Measurements from ENCODE around the gene PRDM16.
A peak's percentile ranks its signal among the peaks of the same experiment; 100 is the strongest.

PRDM16 gene

DNA sequence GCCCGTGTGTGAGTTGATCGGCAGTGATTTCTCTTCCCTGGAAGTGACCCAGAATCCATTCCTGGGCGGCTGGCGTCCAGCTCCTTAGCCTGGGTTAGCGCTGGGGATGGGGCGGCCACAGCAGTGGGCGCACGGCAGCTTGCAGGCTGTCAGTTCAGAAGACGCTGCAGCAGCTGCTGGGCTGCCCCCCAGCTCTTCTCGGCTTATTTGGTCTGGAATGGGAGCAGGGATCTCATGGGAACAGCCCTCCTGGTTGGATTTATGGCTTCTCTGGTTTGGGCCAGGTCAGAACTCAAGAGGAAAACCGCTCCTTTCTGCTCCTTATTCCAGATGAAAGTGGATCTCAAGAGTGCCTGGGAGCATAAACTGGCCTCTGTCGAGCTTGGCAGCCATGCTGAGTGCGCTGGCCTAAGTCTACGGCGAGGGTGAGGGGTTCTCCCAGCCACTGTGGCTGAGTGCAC, 148.2 kb downstream of the PRDM16 start:
- DNase-seq, result no peak

DNA sequence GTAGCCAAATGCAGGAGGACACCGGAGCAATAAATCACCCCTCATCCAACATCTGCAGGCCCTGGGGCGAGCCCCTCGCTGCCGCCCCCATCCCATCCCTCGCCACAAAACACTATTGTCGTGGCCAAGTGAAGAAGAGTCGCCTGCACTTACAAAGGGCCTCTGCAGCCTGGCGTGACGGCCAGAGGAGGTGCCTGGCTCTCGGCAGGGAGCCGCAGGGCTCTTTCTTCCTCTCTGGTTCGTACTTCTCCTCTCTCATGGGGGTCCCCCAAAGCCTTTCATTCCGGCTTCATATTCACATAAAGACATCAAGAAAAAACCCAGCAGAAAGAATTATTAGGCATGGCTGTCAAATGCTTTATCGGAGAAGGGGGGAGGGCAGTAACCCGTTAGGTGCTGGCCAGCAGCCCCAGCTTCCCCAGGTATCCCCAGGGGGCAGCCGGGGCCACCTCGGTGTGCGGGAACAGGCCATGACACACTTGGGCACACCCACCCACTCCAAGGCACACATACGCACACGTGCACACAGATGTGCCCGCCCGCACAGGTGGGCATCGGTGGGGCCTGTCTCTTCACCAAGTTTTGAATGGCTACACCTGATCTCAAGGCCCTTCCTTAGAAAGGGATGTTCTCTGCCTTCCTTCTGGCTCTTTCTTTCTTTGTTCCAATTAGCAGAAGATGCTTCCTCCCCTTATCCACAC, 149.1 kb downstream of the PRDM16 start:
- DNase-seq, result no peak

DNA sequence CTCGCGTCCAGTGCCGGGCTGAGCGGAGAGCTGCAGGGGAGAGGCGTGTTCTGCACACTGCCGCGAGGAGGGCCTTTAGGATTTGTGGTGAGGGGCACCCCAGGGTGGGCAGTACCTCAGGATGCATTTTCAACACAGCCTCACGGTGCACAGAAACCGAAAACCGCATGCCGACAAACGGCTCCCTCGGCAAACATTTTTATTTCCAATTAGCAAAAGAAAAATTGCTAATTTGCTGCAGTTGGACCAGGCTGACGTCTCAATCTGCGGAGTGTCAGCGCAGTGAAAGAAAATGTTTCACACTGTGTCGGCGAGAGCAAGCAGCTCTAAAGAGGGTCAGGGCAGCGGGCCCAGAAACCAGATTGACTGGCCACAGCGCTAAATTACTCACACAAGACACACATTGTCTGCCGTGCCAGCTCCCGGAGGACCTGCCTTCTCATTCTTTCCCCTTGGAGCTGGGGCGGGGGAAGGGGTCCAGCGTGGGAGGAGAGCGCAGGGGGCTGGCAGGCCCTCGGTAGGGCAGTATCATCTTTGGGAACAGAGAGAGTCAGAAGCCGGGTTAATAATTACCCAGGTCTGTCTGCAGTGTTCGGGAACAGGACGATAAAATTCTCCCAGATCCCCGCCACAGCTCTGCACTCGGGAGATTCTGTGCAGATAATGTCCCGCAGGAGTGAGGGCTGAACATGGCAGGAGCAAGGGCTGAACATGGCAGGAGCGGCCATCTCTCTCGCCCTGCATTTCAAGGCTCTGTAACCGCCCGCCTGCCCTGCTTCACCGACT, 150.2 kb downstream of the PRDM16 start:
- no peak for DNase-seq

DNA sequence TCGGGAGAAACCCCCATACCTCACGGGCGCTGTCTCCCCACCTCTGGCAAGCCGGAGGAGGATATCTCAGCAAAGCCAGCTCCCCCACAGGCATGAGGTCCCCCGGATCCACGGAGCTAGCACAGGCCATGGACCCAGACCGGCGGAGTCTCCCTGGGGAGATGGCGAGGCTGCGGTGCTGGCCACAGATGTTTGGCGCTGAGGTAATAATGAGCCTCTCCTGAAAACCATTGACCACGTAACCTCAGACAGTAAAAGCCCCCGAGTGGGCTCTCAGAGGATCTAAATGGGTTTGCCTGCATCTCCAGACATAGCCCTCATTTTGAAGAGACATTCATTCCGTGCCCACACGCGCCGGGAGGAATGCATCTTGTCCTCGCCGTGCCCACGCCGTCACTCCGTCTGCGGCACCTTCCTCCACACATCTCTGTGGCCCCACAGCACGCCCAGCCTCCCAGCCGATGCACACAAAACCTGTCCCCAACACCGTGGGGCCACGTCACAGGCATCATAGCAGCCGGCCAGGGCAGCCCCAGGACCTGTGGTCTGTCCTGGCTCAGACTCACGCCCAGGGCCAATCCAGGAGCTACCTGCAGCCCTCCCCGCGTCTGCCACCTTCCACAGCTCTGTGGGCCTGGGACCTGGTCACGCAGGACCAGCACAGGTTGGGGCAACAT, 150.9 kb downstream of the PRDM16 start:
- no peak for DNase-seq

DNA sequence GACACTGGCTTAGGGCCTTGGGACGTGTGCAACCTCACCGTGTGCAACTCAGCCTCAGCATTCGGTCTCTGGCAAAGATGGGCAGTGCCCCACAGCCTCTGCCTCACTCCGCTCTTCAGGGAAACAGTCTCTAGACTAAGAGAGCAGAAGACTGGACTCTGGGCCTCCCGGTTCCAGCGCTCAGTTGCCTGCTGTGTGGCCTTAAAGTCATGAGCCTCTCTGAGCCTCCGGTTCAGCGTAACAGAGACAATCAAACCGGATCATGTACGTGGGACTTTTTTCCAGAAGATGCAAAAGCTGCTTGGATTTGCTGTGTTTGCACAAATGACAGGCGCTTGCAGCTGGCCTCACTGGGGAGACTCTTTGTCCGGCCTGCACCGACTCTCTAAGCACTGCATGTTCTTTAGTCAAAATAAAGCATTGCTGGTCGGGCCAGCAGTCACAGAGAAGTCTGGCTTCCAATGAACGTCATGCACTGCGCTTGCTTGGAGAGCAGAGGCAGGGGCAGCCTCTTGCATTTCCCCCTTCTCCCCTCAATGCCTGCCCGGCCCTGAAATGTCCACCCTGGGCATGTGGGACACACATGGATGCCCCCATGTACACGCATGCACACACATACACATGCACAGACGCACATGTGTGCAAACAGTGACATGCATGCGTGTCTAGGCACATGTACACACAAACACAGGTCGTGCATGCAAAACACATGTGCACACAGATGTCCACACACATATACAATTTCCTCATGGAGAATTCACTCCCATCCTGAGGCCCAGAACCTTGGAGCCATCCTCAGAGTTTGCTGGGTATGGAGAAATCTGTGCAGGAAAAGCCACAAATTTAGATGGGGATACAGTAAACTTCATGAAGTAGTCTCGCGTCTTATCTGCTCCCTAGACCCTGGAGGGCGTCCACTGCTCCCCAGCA, 152.4 kb downstream of the PRDM16 start:
- no peak for DNase-seq

DNA sequence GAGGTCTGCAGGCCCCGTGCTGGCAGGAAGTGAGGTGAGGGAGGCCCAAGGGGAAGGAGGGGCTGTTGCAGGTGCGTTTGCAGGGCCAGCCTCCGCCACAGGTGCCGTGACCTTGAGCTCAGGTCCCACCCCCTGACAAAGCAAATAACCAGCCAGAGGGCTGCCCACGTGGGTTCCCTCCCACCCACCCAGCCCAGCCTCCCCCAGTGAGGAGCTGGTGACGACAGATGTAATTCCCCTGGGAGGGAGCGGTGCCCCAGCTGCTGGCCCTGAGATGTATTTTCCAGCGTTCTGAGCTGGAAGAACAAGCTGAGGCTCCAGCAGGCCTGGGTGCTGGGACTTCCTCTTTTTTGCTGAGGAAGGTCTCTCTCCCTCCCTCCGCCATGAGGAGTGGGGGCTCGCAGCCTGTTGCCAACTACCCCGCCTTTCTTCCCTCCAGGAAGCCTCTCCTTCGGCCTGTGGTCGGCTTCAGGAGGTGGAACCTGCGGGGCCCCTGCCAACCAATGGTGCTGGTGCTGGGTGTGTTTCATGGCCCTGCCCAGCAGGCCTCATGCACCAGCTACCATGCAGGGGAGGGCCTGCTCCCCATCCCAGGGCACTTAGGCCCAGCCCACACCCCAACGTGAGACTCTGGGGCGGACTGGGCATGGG, 153.2 kb downstream of the PRDM16 start:
- DNase-seq, result peak; percentile 58

DNA sequence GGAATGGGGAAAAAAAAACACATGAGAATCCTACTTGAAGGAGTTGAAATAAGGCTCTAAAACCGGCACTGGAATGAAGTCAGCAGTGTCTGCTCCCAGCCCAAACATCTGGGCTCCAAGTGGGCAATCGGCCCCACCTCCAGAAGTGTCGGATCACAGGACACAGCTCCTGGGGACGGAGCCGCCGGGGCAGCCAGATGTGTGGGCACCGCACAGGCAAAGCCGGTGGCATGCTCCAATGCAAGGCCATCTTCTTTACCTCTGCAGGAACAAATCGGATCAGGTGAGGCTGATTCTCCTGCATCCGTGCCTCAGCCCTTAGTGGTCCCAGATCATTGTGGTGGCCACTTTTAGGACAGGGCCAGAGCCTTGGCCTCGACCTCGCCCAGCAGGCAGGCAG, 156.7 kb downstream of the PRDM16 start:
- DNase-seq, result no peak

DNA sequence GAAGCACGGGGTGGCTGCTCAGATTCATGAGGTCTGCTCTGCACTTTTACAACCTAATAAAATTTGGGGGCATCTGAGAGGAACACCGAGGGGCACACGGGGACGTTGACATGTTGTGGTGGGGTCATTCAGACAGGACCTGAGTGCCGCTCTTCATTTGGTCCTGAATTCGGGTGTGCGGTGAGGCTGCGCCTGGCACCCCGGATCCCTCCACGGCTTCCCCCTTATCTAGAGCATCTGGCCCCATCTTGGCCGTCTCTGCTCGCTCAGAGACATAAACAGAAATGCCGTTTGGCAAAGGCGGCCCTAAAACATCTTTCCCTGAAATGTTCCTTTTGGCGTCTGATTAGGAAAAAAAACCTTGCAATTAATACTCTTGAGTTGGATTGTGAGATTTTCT, 157.2 kb downstream of the PRDM16 start:
- no peak for DNase-seq

DNA sequence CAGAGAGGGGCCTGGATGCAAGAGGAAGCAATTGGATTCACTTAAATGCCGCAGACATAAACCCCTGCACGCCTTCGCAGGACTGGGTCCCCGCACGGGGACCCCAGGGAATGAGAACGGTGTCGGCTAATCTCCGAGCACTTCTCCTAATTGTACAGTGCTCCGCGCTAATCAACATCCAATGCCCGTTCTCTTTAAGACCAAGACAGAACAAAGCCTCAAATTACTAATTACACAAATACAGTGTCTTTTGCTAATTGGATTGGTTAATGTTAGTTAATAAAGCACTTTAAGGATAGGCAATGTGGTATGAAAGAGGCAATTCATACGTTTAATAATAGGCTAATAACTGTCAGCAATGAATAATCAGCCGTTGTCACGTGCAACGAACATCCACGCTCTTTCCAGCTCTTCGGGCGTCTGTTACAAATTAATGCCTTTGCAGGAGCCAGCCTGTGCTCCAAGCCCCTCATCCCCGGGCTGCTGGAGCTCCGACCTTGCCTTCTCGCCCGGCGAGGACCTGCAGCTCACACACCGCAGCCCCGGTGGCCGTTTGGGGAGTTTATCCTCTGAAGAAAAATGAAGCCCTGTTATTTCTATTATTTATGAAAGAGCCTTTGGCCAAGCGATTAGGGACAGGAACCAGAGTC, 157.8 kb downstream of the PRDM16 start:
- no peak for DNase-seq

DNA sequence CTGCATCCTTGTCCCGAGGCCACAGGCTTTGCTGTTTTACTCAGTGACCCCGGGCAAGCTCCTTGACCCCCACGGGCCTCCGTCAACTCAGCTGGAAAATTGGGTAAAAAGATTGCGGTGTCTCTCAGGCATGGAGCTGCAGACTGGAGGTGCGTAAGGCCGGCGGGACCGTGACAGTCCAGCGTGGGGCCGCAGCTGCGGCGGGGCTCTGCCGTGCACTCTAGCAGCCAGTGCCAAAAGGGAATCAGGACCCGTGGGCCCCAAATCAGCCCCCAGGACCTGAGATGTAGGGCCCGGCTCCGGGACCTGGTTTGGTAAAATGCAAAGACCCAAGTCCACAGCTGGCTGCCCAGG, 158.3 kb downstream of the PRDM16 start:
- no peak for DNase-seq

DNA sequence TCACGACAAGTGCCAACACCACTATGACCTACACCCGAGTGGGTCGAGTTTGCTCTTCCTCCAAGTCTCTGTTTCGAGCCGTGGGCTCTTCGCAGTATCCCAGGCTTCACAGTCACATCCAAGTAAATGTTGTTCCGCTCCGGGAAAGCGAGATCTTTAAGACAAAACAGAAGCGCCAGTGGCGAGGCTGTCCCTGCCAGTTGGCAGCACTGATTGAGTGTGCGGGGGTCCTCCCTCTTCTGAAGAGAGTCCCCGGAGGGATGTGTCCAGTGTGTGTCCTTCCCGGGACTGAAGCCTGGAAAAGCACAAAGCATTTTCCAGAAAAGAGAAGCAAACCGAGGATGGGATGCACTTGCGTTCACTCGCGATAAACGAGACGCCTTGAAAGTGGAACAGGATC, 158.9 kb downstream of the PRDM16 start:
- no peak for DNase-seq

DNA sequence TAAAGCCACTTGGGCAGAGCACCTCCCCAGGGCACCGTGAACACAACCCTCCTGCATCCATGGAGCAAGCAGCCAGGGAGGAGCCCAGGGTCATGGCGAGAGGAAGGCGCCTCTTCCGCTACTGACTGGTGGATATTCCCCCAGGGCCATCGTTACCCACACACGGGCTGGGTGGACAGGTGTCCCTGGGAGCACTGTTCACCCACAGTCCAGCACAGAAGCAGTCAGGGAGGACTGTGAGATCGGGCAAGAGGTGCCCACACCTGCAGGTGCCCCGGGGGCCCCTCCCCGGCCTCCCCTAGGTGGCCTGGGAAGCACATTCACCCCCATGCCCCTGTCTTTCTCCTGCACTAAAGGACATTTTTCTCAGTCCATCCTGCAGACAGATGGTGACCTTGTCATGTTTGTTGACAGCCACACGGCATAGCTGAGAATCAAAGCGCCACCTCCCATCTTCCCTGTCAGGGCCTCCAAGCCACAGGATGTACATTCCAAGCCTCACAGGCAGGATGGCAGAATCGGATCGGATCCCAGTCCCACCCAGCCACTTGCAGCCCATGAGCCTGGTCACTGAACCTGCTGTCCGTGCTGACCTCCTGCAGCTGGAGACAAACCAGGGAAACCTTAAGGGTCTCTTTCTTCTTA, 160.2 kb downstream of the PRDM16 start:
- DNase-seq, result peak; percentile 30

DNA sequence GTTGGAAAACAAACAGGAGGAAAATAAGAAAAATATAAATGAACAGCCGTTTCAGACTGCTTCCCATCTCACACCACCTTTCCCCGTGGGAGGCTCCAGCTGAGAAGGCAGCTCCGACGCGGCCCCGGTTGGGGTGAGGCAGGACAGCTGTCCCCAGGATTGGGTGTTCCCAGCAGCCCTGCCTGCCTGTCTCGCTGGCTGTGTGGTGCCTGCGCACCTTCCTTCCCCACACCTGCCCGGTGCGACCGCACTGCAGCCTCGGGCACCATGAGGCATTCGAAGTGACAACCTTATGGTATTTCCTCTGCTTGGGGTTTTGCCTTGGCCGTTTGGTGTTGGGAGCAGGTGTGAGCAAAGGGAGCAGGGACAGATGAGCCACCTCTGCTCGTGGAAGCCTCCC, 161.6 kb downstream of the PRDM16 start:
- no peak for DNase-seq

DNA sequence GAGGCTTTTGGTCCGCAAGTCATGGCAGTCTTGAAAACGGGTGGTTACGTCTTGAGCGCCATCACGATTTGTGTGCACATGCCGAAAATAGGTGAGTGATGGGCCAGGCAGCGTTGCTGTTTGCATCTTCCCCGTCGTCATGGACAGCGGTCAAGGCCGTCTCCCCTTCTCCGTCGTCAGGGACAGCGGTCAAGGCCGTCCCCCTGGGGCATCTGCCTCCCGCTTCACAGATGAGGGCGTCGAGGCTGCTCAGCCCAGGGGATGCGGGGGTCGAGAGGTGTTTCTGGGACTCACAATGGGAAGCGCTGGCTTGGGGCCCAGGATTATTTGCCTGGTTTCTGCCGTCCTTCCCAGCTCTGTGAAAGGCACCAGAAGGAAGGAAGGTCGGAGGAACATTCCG, 162.2 kb downstream of the PRDM16 start:
- no peak for DNase-seq

DNA sequence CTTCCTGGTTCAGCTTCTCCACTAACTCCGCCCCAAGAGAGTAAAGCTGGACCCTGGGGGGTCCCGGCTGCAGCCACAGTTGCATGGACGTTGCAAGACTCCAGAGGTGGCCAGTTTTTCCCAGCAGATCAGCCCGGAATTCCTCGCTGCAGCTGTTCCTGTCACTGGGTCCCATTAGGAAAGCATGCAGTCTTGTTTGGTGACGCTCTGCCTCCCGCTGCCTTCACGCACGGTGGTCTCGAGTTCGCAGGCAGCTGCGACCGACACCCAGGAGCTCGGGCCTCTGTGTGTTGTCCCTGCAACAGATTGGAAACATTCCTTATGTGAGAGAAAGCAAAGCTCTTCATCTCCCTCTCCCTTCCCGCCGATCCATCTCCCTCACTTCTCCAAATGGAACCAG, 162.8 kb downstream of the PRDM16 start:
- DNase-seq, result no peak

DNA sequence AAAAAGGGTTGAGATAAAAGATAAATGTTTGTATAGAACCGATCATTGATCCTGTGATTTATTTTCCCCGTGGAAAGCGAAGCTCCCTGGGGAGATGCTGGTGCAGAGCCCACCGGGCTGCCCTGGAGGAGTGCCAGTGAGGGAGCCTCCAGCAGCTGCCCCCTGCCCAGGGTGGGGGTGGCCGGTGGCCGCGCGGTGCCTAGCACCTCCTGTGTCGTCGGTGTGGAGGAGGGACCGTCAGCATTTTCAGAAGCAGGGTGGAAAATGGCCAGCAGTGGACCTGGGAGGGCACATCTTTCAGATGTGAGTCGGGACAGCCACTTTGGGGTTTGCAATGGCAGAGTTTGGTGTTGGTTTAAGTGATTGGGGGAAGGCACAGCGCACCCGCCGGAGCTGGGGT, 164.0 kb downstream of the PRDM16 start:
- no peak for DNase-seq

DNA sequence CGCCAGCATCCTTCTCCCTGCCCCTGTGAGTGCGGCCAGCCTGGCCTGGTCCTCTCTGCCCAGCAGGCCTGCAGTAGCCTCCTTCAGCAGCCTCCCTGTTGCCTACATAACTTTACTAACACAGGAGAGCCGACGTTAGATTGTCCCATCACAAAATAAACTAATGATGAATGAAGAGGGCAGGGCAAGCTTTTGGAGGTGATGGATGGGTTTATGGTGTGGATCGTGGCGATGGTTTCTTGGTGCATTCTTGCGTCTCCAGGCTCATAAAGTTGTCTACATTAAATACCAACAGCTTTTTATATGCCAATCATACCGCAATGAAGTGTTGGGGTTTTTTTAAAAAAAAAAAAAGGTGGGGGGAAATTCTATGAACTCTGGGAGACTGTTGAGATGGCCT, 164.5 kb downstream of the PRDM16 start:
- DNase-seq, result no peak

DNA sequence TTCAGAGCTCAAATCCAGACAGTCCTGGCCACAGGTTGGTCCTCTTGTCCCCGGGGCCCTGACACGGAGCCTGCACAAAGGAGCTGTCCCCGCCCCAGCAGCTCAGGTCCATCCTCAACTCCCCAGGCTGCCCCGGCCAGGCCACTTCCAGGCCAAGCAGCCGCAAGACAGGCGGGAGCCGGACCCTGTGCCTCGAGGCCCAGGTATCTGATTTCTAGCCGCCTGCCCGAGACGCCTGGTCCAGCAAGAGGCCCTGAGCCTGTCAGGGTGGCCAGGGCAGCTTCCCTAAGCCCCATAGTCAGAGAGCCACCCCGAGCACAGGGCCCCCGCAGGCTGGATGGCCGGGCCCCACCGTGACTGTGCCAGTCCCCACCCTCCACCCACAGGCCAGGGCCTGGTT, 165.3 kb downstream of the PRDM16 start:
- DNase-seq, result no peak

DNA sequence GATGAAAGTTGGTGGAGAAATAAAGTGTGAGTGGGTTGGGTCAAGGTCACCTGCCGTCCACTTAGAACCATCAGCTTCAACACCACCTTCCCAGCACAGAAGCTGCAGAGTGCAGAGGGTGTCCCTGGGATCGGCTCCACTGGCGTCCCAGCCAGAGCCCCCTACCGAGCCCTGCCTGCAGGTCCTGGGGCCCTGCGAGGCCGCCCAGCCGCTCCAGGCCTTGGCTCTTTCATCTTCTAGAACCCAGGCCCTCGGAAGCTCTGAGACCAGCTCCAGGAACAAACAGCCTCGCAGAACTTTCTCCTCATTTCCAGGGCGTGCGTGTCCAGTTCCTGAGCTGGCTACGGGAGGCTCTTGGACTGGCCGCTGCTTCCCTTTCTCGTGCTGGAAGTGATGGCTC, 166.0 kb downstream of the PRDM16 start:
- DNase-seq, result no peak

DNA sequence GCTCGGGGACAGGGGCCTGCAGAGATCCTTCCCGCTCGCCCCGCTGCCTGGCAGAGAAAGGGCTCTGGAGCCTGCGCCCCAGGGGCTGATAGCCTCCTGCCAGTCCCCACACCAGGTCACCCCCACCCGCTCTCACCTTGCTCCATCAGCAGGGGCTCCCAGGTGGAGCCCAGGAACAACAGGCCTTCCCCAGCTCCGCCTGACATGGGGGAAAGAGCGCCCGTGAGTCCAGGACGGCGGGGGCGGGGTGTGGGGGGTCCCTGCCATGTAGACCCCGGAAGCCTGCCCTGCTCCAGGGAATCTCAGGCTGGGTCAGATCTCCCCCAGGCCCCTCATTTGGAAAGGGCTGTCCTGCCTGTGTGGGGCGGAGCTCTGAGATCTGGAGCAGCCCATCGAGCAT, 166.5 kb downstream of the PRDM16 start:
- DNase-seq, result no peak

DNA sequence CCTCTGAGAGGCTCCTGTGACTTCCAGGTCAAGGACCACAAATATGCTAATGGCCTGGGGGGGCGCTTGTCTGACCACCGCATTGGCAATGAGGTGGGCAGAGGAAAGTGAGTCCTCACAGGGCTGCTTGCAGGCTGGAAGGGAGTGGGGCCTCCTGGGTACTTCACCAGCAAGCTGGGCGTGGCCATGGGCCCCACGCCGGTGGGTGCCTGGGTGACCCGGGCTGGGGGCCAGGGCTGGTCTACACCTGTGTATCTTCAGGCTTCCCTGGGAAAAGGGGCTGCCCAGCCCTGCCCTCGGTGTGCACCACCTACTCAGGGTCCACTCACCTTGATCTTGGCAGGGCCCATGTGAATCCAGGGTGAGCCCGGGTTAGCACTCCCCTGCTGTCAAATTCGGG, 167.4 kb downstream of the PRDM16 start:
- DNase-seq, result no peak

All from DMS153 (cell line).